ENCODE data around the gene BTNL3. TPM values are rescaled to one million over a fixed set of nuclear protein-coding genes. Genes with fewer than 3 reads are reported as not detected.
A peak's percentile ranks its signal among the peaks of the same experiment; 100 is the strongest.

The BTNL3 gene
- total and polyA plus RNA-seq, 9 of the 15 experiments (the other 6 are each of a cell fraction or from before 2014, with no cell fraction given), result 0.03 to 0.44 (median 0.04) TPM; not detected in 4

- TF ChIP-seq ZNF584 (CRISPR knock-in tag; IDR thresholded peaks at IDR 0.05; ENCODE audit: low read depth), result no peak
- TF ChIP-seq LCOR (CRISPR knock-in tag; IDR thresholded peaks at IDR 0.05), result peak; percentile 68; the same call in 1 of the 2 replicates
- TF ChIP-seq, protein P1, sequence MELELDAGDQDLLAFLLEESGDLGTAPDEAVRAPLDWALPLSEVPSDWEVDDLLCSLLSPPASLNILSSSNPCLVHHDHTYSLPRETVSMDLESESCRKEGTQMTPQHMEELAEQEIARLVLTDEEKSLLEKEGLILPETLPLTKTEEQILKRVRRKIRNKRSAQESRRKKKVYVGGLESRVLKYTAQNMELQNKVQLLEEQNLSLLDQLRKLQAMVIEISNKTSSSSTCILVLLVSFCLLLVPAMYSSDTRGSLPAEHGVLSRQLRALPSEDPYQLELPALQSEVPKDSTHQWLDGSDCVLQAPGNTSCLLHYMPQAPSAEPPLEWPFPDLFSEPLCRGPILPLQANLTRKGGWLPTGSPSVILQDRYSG (tag; conservative IDR thresholded peaks at IDR 0.05; ENCODE audit: low read depth), result no peak
- peak; percentile 98 for TF ChIP-seq POLR2B (IDR thresholded peaks at IDR 0.05; ENCODE audit: low read depth, partially characterized antibody)
- no peak; the same call in 1 of the 2 replicates for TF ChIP-seq NFE2 (IDR thresholded peaks at IDR 0.05; ENCODE audit: low read depth)
- TF ChIP-seq, protein P2, sequence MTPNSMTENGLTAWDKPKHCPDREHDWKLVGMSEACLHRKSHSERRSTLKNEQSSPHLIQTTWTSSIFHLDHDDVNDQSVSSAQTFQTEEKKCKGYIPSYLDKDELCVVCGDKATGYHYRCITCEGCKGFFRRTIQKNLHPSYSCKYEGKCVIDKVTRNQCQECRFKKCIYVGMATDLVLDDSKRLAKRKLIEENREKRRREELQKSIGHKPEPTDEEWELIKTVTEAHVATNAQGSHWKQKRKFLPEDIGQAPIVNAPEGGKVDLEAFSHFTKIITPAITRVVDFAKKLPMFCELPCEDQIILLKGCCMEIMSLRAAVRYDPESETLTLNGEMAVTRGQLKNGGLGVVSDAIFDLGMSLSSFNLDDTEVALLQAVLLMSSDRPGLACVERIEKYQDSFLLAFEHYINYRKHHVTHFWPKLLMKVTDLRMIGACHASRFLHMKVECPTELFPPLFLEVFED (CRISPR knock-in tag; conservative IDR thresholded peaks at IDR 0.05), result 0 out of 2 replicates have a peak, but pooled peaks have one; percentile 8
- 0 out of 2 replicates have a peak, but pooled peaks have one; percentile 49 for TF ChIP-seq SMARCA5 (IDR thresholded peaks at IDR 0.05)
- TF ChIP-seq CREM (IDR thresholded peaks at IDR 0.05; ENCODE audit: low read depth), result peak; percentile 51
- TF ChIP-seq, protein P3, sequence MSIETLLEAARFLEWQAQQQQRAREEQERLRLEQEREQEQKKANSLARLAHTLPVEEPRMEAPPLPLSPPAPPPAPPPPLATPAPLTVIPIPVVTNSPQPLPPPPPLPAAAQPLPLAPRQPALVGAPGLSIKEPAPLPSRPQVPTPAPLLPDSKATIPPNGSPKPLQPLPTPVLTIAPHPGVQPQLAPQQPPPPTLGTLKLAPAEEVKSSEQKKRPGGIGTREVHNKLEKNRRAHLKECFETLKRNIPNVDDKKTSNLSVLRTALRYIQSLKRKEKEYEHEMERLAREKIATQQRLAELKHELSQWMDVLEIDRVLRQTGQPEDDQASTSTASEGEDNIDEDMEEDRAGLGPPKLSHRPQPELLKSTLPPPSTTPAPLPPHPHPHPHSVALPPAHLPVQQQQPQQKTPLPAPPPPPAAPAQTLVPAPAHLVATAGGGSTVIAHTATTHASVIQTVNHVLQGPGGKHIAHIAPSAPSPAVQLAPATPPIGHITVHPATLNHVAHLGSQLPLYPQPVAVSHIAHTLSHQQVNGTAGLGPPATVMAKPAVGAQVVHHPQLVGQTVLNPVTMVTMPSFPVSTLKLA (conservative IDR thresholded peaks at IDR 0.05), result peak; percentile 96 to 98
- TF ChIP-seq NCOA2 (IDR thresholded peaks at IDR 0.05; ENCODE audit: partially characterized antibody in 2 of 2), result no peak
- peak; percentile 49 for TF ChIP-seq DACH1 (IDR thresholded peaks at IDR 0.05; ENCODE audit: partially characterized antibody)
- TF ChIP-seq CGGBP1 (CRISPR knock-in tag; IDR thresholded peaks at IDR 0.05), result 0 out of 2 replicates have a peak, but pooled peaks have one; percentile 23
- TF ChIP-seq, protein P4, sequence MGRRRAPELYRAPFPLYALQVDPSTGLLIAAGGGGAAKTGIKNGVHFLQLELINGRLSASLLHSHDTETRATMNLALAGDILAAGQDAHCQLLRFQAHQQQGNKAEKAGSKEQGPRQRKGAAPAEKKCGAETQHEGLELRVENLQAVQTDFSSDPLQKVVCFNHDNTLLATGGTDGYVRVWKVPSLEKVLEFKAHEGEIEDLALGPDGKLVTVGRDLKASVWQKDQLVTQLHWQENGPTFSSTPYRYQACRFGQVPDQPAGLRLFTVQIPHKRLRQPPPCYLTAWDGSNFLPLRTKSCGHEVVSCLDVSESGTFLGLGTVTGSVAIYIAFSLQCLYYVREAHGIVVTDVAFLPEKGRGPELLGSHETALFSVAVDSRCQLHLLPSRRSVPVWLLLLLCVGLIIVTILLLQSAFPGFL (CRISPR knock-in tag; IDR thresholded peaks at IDR 0.05), result peak; percentile 44; the same call in 1 of the 2 replicates
- peak in 1 of 2 experiments; percentile 72; a peak in 2 of 4 replicates for TF ChIP-seq SRF (CRISPR knock-in tag; IDR thresholded peaks at IDR 0.05)
- TF ChIP-seq ZKSCAN1 (IDR thresholded peaks at IDR 0.05; ENCODE audit: low read depth, low read length), result no peak; the same call in 1 of the 2 replicates
- TF ChIP-seq MLX (CRISPR knock-in tag; conservative IDR thresholded peaks at IDR 0.05), result no peak
- TF ChIP-seq RFX5 (IDR thresholded peaks at IDR 0.05; ENCODE audit: low read depth, low read length), result no peak
Observed at GRCh38 chr5:181028032-181028819, 39.6 kb downstream of the BTNL3 start (continued).
